DOHH2 (cell line): ENCODE results near the gene CHPT1.

Source experiments
- H3F3A ChIP-seq: fragments of 200-600 bp; sonication (generic), shearing (Covaris generic); 2 replicates; pipeline ENCODE4 v1.6.0; 2016; ENCODE audit warnings: antibody characterized with exemption, mild to moderate bottlenecking; ENCODE audit not compliant: control insufficient read depth, insufficient read depth
- H3K27ac ChIP-seq: fragments of 200-600 bp; sonication (generic); 2 replicates; pipeline ENCODE4 v1.5.1; 2014; ENCODE audit warnings: low read depth, mild to moderate bottlenecking, low read length, moderate library complexity
- H3K27me3 ChIP-seq: fragments of 200-600 bp; sonication (generic); 2 replicates; pipeline ENCODE4 v1.6.1; 2014; ENCODE audit warnings: mild to moderate bottlenecking, low read length, mixed read lengths; ENCODE audit not compliant: control insufficient read depth
- H3K36me3 ChIP-seq: fragments of 200-600 bp; sonication (generic); 2 replicates; pipeline ENCODE4 v1.6.1; 2014; ENCODE audit warnings: mild to moderate bottlenecking, low read length, moderate library complexity, mixed read lengths; ENCODE audit not compliant: control insufficient read depth
- H3K4me1 ChIP-seq: fragments of 200-600 bp; sonication (generic); 2 replicates; pipeline ENCODE4 v1.6.1; 2014; ENCODE audit warnings: mild to moderate bottlenecking, low read length, mixed read lengths; ENCODE audit not compliant: control insufficient read depth
- H3K4me2 ChIP-seq: fragments of 200-600 bp; sonication (generic); 2 replicates; pipeline ENCODE4 v1.6.0; 2014; ENCODE audit warnings: mild to moderate bottlenecking, low read length, moderate library complexity
- H3K4me3 ChIP-seq: fragments of 200-600 bp; sonication (generic); 2 replicates; pipeline ENCODE4 v1.5.1; 2014; ENCODE audit warnings: mild to moderate bottlenecking, low read length, mixed read lengths
- H3K79me2 ChIP-seq: fragments of 200-600 bp; sonication (generic); 2 replicates; pipeline ENCODE4 v1.6.1; 2014; ENCODE audit warnings: mild to moderate bottlenecking, low read length, mixed read lengths; ENCODE audit not compliant: control insufficient read depth
- H3K9me2 ChIP-seq: fragments of 200-600 bp; sonication (generic); replicated peaks from 2 replicates; pipeline ENCODE4 v1.6.1; 2014; ENCODE audit warnings: mild to moderate bottlenecking, low read length, mixed read lengths; ENCODE audit not compliant: control insufficient read depth
- H3K9me3 ChIP-seq: fragments of 200-600 bp; sonication (generic); 2 replicates; pipeline ENCODE4 v1.6.1; 2014; ENCODE audit warnings: antibody characterized with exemption, low read length, mixed read lengths; ENCODE audit not compliant: control insufficient read depth, insufficient read depth
- H4K20me1 ChIP-seq: fragments of 200-600 bp; sonication (generic); 2 replicates; pipeline ENCODE4 v1.6.0; 2014; ENCODE audit warnings: low read depth, mild to moderate bottlenecking, antibody characterized with exemption, low read length, moderate library complexity; ENCODE audit not compliant: control insufficient read depth, insufficient read depth
- EZH2phosphoT487 ChIP-seq: fragments of 200-600 bp; sonication (generic); IDR thresholded peaks from 2 replicates; pipeline ENCODE4 v1.6.1; 2017; ENCODE audit warnings: borderline replicate concordance, mild to moderate bottlenecking, antibody characterized with exemption, low read length, moderate library complexity, mixed read lengths
- TF ChIP-seq, protein P1 (sequence below): fragments of 200-600 bp; sonication (generic); IDR thresholded peaks from one replicate; pipeline ENCODE4 v1.5.1; 2014; ENCODE audit warnings: antibody characterized with exemption, mild to moderate bottlenecking, low read depth, low read length; ENCODE audit not compliant: poor library complexity, severe bottlenecking

CHPT1 gene

DNA sequence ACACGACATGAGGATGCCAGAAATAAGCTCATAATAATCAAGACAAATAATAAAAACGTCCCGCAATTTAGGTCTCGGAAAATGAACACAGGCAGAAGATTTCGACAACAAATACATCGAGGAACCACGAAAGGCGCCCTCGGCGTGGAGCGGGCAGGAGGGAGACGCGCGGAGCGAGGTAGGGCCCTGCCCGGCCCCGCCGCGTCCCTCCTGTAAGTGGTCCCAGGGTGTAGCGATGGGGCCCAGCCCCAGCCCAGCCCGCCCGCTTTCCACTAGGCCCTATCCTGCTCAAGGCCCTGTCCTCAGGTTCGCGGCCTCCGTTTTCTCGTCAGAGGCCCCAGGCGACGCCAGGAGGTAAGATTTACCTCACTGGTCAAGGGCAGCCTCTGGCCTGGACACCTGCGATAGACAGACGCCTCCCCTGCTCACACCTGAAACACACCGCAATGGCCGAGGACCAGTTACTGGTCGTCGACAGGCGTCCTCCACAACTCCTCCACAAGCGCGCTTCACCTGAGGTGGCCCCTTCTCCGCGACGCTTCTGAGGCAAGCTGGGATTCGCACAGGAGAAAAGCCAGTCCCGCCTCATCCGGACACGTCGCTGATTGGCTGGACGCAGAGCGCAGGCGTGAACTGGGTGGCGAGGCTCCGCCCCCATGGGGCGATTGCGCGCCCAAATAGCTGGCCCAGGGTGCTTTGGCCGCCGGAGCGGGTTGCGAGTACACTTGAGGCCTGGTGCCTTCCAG is 41.7 kb downstream of the CHPT1 start, which contains the start of gene SYCP3:
Gene SYCP3 (minus strand): TSS at position 543 of the 746 bp plus-strand sequence. CDS start 1,527 bp downstream, outside the sequence.
- H3K27ac ChIP-seq = no peak within 1 kb of the TSS
- H3K36me3 ChIP-seq = peaks cover 17% of the 10 kb centered on the region
- H3K9me3 ChIP-seq = no peaks in the 10 kb centered on the region
- TF ChIP-seq, protein P1, sequence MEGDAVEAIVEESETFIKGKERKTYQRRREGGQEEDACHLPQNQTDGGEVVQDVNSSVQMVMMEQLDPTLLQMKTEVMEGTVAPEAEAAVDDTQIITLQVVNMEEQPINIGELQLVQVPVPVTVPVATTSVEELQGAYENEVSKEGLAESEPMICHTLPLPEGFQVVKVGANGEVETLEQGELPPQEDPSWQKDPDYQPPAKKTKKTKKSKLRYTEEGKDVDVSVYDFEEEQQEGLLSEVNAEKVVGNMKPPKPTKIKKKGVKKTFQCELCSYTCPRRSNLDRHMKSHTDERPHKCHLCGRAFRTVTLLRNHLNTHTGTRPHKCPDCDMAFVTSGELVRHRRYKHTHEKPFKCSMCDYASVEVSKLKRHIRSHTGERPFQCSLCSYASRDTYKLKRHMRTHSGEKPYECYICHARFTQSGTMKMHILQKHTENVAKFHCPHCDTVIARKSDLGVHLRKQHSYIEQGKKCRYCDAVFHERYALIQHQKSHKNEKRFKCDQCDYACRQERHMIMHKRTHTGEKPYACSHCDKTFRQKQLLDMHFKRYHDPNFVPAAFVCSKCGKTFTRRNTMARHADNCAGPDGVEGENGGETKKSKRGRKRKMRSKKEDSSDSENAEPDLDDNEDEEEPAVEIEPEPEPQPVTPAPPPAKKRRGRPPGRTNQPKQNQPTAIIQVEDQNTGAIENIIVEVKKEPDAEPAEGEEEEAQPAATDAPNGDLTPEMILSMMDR = no peak
- TF ChIP-seq EZH2phosphoT487 = no peak
- no peak within 1 kb of the TSS for H3K4me3 ChIP-seq
- no peaks in the 10 kb centered on the region for H4K20me1 ChIP-seq
- H3K27me3 ChIP-seq = no peaks in the 10 kb centered on the region
- H3K4me2 ChIP-seq = no peak within 1 kb of the TSS
- no peaks in the 10 kb centered on the region for H3K79me2 ChIP-seq
- H3F3A ChIP-seq = peaks cover 19% of the 10 kb centered on the region; the same call in 1 of the 2 replicates
- H3K9me2 ChIP-seq = no peaks in the 10 kb centered on the region
- H3K4me1 ChIP-seq = peaks cover 30% of the 10 kb centered on the region

DNA sequence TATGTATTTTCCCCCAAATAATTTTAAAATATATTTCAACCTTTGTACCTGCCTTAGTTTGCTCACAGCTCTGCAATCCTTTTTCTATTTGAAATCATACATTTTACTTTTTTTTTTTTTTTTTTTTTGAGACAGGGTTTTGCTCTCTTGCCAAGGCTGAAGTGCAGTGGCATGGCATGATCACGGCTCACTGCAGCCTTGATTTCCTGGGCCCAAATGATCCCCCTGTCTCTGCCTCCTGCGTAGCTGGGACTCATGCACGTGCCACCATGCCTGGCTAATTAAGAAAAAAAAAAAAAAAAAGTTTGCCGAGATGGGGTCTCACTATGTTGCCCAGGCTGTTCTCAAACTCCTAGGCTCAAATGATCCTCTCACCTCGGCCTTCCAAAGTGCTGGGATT is 43.1 kb downstream of the CHPT1 start:
- no peaks in the 10 kb centered on the region for H3K27me3 ChIP-seq
- H4K20me1 ChIP-seq = no peaks in the 10 kb centered on the region
- peaks cover 32% of the 10 kb centered on the region for H3K36me3 ChIP-seq
- H3K27ac ChIP-seq = no peak overlapping the region
- no peak for TF ChIP-seq EZH2phosphoT487
- TF ChIP-seq, protein P1 = no peak
- H3K4me1 ChIP-seq = peaks cover 45% of the 10 kb centered on the region
- H3K79me2 ChIP-seq = no peaks in the 10 kb centered on the region
- H3K9me2 ChIP-seq = no peaks in the 10 kb centered on the region
- H3K4me3 ChIP-seq = no peak overlapping the region
- H3K4me2 ChIP-seq = no peak overlapping the region
- no peaks in the 10 kb centered on the region for H3K9me3 ChIP-seq
- H3F3A ChIP-seq = peaks cover 19% of the 10 kb centered on the region; the same call in 1 of the 2 replicates

DNA sequence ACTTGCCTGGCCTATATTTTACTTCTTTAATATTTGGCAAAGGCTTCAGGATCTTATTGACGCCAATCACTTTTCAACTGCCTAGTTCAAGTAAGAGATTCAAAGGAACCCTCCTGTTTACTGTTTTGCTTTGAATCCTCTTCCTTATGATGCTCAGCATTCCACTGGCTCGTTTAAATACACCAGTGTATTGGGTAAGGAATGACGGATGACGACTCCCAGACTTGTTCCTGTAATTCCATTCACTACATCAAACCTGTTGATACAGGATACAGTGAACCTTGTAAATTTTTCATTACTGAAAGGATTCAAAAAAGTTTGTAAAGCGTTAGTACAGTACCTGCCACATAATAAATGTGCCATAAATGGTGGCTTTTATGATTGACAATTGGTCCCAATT is 43.5 kb downstream of the CHPT1 start:
- Histone ChIP-seq H4K20me1 (no peaks in the 10 kb centered on the region), H3K4me3 (no peak overlapping the region), H3K27me3 (no peaks in the 10 kb centered on the region), H3K4me2 (no peak overlapping the region), H3K9me2 (no peaks in the 10 kb centered on the region), H3K9me3 (no peaks in the 10 kb centered on the region), H3K36me3 (peaks cover 36% of the 10 kb centered on the region), H3F3A (peaks cover 19% of the 10 kb centered on the region; the same call in 1 of the 2 replicates), H3K79me2 (no peaks in the 10 kb centered on the region), H3K27ac (no peak overlapping the region), H3K4me1 (peaks cover 49% of the 10 kb centered on the region)
- TF ChIP-seq EZH2phosphoT487 = no peak
- TF ChIP-seq, protein P1 = no peak
